ENCODE measurements around the gene TMEM178B.

DNA sequence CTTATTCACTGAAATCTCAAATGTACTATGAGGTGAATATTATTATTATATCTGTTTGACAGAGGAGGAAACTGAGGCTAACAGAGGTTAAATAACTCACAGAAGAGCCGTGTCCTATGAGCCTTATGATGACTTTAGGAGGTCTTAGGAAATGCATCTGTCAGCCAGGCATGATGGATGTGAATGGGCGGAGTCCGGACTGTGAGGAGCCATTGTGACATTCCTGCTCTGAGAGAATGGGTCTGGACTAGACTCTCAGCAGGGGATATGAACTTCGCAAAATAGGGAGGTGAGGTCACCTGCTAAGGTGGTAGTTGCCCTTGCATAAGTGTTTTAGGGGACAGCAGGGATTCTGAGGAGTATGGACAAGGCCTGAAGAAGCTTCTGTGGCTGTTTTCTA is 153.6 kb downstream of the TMEM178B start:
- TF ChIP-seq YY1 (IDR thresholded peaks at IDR 0.05; ENCODE audit: insufficient read depth, insufficient read length) (no peak), ZNF274 (IDR thresholded peaks at IDR 0.05; ENCODE audit: low read depth, low read length) (no peak)

All from NT2/D1 (cell line).